Measurements from ENCODE around the gene KSR1.
"Not testable (repeated sequence)": the region's sequence is repeated elsewhere in the genome, so short reads cannot be mapped to it uniquely, and the experiment has no call there.

KSR1 gene

DNA sequence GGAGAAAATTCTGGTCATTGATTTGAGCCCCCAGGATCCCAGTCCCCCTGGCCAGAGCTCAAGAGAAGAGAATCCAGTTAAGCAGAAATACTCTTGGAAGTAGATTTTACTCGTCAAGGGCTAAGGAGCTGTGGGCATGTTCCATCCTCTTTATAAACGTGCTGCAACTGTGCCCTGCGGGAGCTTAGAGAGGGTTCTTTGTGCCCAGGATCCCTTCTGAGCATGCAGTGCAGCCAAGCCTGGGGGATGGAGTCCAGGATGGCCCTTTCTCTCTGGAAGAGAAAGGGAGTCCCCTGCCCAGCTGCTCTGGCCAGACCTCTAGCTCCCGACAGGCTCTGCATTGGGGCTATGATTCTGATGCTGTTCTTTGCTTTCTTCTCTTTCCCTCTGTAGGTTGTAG lies 165.3 kb downstream of the KSR1 start:
- no peak overlapping the region for H3K4me3 ChIP-seq (ENCODE audit: low read depth in 1 of 5, low read length in 5 of 5)
- no peak overlapping the region for H3K27ac ChIP-seq (ENCODE audit: low read depth, low read length)
- H3K27me3 ChIP-seq (ENCODE audit: control insufficient read depth in 5 of 5, insufficient read depth in 4 of 5, low read length in 5 of 5), result no peaks in the 10 kb centered on the region
- no peaks in the 10 kb centered on the region for H3K9me3 ChIP-seq (ENCODE audit: control insufficient read depth in 5 of 5, low read length in 5 of 5)
- H3K9ac ChIP-seq (ENCODE audit: low read length in 5 of 5), result no peak overlapping the region
- peaks cover 0 to 86% (median 71%) of the 10 kb centered on the region in 5 donors for H3K36me3 ChIP-seq (ENCODE audit: control insufficient read depth in 5 of 5, insufficient read depth in 5 of 5, low read length in 5 of 5)
- peaks cover 0 to 12% (median 7%) of the 10 kb centered on the region in 5 donors for H3K4me1 ChIP-seq (ENCODE audit: control insufficient read depth in 5 of 5, insufficient read depth in 5 of 5, low read length in 5 of 5)

DNA sequence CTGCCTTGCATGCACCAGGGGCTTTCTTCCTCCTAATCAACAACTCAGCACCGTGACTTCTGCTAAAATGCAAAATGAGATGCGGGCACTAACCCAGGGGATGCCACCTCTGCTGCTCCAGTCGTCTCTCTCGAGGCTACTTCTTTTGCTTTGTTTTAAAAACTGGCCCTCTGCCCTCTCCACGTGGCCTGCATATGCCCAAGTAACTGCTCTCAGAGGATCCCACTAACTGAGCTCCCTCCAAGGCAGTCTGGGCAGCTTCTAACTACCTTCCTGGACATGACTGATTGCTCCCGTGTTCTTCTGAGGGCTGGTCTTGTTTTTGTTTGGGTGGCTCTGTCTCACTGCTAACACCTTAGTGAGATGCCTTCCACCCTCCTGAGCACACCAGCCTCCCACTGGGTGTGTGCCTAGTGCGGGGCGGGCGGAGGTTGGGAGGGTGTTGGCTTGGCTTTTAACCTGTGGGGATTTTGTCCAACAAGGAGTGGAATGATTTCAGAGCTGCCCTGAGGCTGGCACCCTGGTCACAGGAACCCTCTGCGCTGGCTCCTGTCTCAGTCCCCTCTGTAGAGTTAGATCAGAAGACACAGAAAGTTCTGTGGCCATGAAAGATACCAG lies 165.8 kb downstream of the KSR1 start:
- Histone ChIP-seq H3K36me3 (ENCODE audit: control insufficient read depth in 5 of 5, insufficient read depth in 5 of 5, low read length in 5 of 5) (peaks cover 0 to 85% (median 70%) of the 10 kb centered on the region in 5 donors), H3K4me3 (ENCODE audit: low read depth in 1 of 5, low read length in 5 of 5) (no peak overlapping the region), H3K27me3 (ENCODE audit: control insufficient read depth in 5 of 5, insufficient read depth in 4 of 5, low read length in 5 of 5) (no peaks in the 10 kb centered on the region), H3K9ac (ENCODE audit: low read length in 5 of 5) (no peak overlapping the region), H3K4me1 (ENCODE audit: control insufficient read depth in 5 of 5, insufficient read depth in 5 of 5, low read length in 5 of 5) (peaks cover 0 to 12% (median 7%) of the 10 kb centered on the region in 5 donors), H3K27ac (ENCODE audit: low read depth, low read length) (no peak overlapping the region), H3K9me3 (ENCODE audit: control insufficient read depth in 5 of 5, low read length in 5 of 5) (no peaks in the 10 kb centered on the region)

DNA sequence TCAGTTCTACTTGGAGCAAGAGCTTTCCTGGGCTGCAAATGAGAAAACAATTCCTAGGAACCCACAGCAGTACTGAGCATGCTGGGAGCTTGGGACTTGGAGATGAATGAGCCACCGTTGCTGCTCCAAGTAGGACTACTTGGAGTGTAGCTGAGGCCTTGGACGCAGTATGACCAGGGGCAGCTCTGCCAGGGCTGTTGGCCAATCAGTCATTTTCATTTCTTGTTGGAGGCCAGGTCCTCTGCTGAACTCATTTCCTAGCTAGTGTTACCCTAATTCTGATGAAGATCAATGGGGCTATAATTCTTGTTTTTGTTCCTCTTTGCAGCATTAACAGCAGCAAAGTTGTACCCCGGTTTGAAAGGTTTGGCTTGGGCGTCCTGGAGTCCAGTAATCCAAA lies 166.7 kb downstream of the KSR1 start:
- Histone ChIP-seq H3K27me3 (ENCODE audit: control insufficient read depth in 5 of 5, insufficient read depth in 4 of 5, low read length in 5 of 5) (no peaks in the 10 kb centered on the region), H3K4me1 (ENCODE audit: control insufficient read depth in 5 of 5, insufficient read depth in 5 of 5, low read length in 5 of 5) (peaks cover 0 to 12% (median 7%) of the 10 kb centered on the region in 5 donors), H3K9ac (ENCODE audit: low read length in 5 of 5) (no peak overlapping the region), H3K9me3 (ENCODE audit: control insufficient read depth in 5 of 5, low read length in 5 of 5) (no peaks in the 10 kb centered on the region), H3K36me3 (ENCODE audit: control insufficient read depth in 5 of 5, insufficient read depth in 5 of 5, low read length in 5 of 5) (peaks cover 0 to 78% (median 61%) of the 10 kb centered on the region in 5 donors), H3K27ac (ENCODE audit: low read depth, low read length) (no peak overlapping the region), H3K4me3 (ENCODE audit: low read depth in 1 of 5, low read length in 5 of 5) (no peak overlapping the region)

DNA sequence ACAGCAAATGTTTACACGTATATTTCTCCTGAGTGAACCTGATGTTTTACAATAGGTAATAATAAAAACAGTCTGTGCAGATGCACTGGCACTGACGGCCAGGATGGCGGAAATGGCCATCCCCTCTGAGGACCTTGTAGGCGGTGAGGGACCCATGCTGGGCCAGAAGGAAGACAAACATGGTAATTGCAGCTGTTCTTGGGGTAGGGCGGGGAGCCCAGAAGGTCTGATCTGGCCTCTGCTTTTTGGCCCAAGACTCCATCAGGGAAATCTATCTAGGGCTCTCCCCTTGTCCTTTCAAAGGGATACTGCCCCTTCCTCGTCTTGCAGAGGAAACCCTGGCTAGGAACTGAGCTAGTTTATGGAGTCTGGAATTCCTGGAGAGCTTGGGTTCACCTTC lies 167.4 kb downstream of the KSR1 start:
- H3K27me3 ChIP-seq (ENCODE audit: control insufficient read depth in 5 of 5, insufficient read depth in 4 of 5, low read length in 5 of 5), result no peaks in the 10 kb centered on the region
- no peak overlapping the region for H3K9ac ChIP-seq (ENCODE audit: low read length in 5 of 5)
- peaks cover 0 to 72% (median 54%) of the 10 kb centered on the region in 5 donors for H3K36me3 ChIP-seq (ENCODE audit: control insufficient read depth in 5 of 5, insufficient read depth in 5 of 5, low read length in 5 of 5)
- H3K4me1 ChIP-seq (ENCODE audit: control insufficient read depth in 5 of 5, insufficient read depth in 5 of 5, low read length in 5 of 5), result peaks cover 0 to 12% (median 7%) of the 10 kb centered on the region in 5 donors
- no peaks in the 10 kb centered on the region for H3K9me3 ChIP-seq (ENCODE audit: control insufficient read depth in 5 of 5, low read length in 5 of 5)
- H3K4me3 ChIP-seq (ENCODE audit: low read depth in 1 of 5, low read length in 5 of 5), result no peak overlapping the region
- H3K27ac ChIP-seq (ENCODE audit: low read depth, low read length), result no peak overlapping the region

DNA sequence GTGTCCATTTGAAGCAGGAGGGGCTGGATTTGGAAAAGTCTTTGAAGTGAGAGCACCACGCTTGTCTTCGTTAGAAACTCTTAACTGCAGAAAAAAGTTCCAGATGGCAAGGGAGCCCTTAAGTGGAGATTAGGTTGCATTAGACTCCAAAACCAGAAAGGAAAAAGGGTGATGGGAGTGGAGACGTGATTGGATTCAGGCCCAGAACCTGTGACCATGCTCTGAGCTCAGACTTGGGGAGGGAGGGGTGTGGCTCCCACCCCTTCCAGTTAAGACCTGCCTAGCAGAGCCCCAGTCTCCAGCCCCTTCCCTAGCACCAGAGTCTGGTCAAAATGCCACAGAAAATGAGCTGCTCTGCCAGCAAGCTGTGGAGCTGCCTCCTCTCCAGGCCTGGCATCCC lies 168.3 kb downstream of the KSR1 start:
- peaks cover 0 to 12% (median 7%) of the 10 kb centered on the region in 5 donors for H3K4me1 ChIP-seq (ENCODE audit: control insufficient read depth in 5 of 5, insufficient read depth in 5 of 5, low read length in 5 of 5)
- no peak overlapping the region for H3K27ac ChIP-seq (ENCODE audit: low read depth, low read length)
- H3K36me3 ChIP-seq (ENCODE audit: control insufficient read depth in 5 of 5, insufficient read depth in 5 of 5, low read length in 5 of 5), result peaks cover 0 to 69% (median 50%) of the 10 kb centered on the region in 5 donors
- no peaks in the 10 kb centered on the region for H3K27me3 ChIP-seq (ENCODE audit: control insufficient read depth in 5 of 5, insufficient read depth in 4 of 5, low read length in 5 of 5)
- no peak overlapping the region for H3K4me3 ChIP-seq (ENCODE audit: low read depth in 1 of 5, low read length in 5 of 5)
- H3K9me3 ChIP-seq (ENCODE audit: control insufficient read depth in 5 of 5, low read length in 5 of 5), result no peaks in the 10 kb centered on the region
- H3K9ac ChIP-seq (ENCODE audit: low read length in 5 of 5), result no peak overlapping the region

DNA sequence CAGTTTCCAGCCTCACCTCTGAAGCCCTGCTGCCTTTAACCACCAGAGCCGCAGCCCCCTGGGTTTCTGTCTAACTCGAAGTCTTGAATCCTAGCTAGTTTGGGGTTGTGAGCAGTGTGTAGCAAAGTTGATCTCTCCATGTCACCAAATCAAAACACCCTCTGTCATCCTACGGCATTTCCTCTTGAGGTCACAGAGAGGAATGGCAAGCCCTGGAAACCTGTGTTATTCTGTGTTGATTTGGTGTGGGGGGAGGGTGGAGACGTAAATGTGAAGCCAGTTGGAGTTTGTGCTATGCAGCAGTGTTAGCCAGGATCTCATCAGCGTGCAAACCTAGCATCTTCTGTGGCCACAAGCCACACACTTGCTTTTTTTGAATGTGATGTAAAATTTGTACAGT lies 169.6 kb downstream of the KSR1 start:
- H3K9me3 ChIP-seq (ENCODE audit: control insufficient read depth in 5 of 5, low read length in 5 of 5), result no peaks in the 10 kb centered on the region
- no peaks in the 10 kb centered on the region for H3K27me3 ChIP-seq (ENCODE audit: control insufficient read depth in 5 of 5, insufficient read depth in 4 of 5, low read length in 5 of 5)
- H3K27ac ChIP-seq (ENCODE audit: low read depth, low read length), result no peak overlapping the region
- H3K36me3 ChIP-seq (ENCODE audit: control insufficient read depth in 5 of 5, insufficient read depth in 5 of 5, low read length in 5 of 5), result peaks cover 0 to 59% (median 40%) of the 10 kb centered on the region in 5 donors
- no peak overlapping the region for H3K9ac ChIP-seq (ENCODE audit: low read length in 5 of 5)
- peaks cover 0 to 15% (median 9%) of the 10 kb centered on the region in 5 donors for H3K4me1 ChIP-seq (ENCODE audit: control insufficient read depth in 5 of 5, insufficient read depth in 5 of 5, low read length in 5 of 5)
- no peak overlapping the region for H3K4me3 ChIP-seq (ENCODE audit: low read depth in 1 of 5, low read length in 5 of 5)

DNA sequence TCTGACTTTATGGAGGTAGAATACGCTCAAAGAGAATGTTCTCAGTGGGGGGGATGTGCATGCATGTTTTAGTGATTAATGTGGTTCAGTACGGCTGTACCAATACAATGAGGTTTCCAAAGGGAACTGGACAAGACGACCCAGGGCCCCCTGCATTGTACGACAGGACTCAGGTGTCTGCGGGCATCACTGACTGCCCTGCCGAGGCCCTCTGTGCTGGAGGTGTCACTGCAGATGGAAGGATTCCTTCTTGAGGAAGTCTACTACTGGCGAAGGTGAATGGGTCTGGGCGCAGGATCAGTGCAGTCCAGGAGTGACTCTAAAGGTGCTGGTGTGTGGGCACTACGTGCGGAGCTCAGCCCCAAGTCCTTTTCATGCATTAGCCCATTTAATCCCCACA lies 171.3 kb downstream of the KSR1 start:
- peaks cover 0 to 43% (median 24%) of the 10 kb centered on the region in 5 donors for H3K36me3 ChIP-seq (ENCODE audit: control insufficient read depth in 5 of 5, insufficient read depth in 5 of 5, low read length in 5 of 5)

DNA sequence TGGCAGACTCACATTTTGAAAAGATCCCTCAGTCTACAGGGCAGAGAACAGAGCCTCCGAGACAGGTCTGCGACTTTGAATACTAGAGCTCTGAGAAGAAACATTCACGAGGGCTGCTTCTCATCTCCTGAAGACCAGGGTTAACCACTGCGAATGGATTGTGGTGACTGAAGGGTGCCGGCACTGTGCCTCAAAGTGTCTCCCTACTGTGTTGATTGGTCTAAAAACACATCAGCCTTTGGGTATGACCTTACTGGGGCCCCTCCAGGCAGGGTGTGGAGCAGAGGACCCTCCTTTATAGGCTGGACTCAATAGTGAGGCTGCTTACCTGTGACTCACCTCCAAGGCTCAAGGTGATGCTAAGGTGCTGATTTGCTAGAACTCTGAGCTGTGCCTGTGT lies 172.1 kb downstream of the KSR1 start:
- Histone ChIP-seq H3K4me3 (ENCODE audit: low read depth in 1 of 5, low read length in 5 of 5) (no peak overlapping the region), H3K9me3 (ENCODE audit: control insufficient read depth in 5 of 5, low read length in 5 of 5) (no peaks in the 10 kb centered on the region), H3K36me3 (ENCODE audit: control insufficient read depth in 5 of 5, insufficient read depth in 5 of 5, low read length in 5 of 5) (peaks cover 0 to 34% (median 18%) of the 10 kb centered on the region in 5 donors), H3K4me1 (ENCODE audit: control insufficient read depth in 5 of 5, insufficient read depth in 5 of 5, low read length in 5 of 5) (peaks cover 7 to 29% (median 28%) of the 10 kb centered on the region in 5 donors), H3K27ac (ENCODE audit: low read depth, low read length) (no peak overlapping the region), H3K9ac (ENCODE audit: low read length in 5 of 5) (no peak overlapping the region), H3K27me3 (ENCODE audit: control insufficient read depth in 5 of 5, insufficient read depth in 4 of 5, low read length in 5 of 5) (no peaks in the 10 kb centered on the region)

More for the DNA sequence above, 171.3 kb downstream of the KSR1 start:
- H3K4me1 ChIP-seq (ENCODE audit: control insufficient read depth in 5 of 5, insufficient read depth in 5 of 5, low read length in 5 of 5), result peaks cover under 1 to 27% (median 24%) of the 10 kb centered on the region in 5 donors
- no peaks in the 10 kb centered on the region for H3K27me3 ChIP-seq (ENCODE audit: control insufficient read depth in 5 of 5, insufficient read depth in 4 of 5, low read length in 5 of 5)
- no peak overlapping the region for H3K27ac ChIP-seq (ENCODE audit: low read depth, low read length)
- no peak overlapping the region for H3K9ac ChIP-seq (ENCODE audit: low read length in 5 of 5)
- no peak overlapping the region for H3K4me3 ChIP-seq (ENCODE audit: low read depth in 1 of 5, low read length in 5 of 5)
- H3K9me3 ChIP-seq (ENCODE audit: control insufficient read depth in 5 of 5, low read length in 5 of 5), result no peaks in the 10 kb centered on the region

DNA sequence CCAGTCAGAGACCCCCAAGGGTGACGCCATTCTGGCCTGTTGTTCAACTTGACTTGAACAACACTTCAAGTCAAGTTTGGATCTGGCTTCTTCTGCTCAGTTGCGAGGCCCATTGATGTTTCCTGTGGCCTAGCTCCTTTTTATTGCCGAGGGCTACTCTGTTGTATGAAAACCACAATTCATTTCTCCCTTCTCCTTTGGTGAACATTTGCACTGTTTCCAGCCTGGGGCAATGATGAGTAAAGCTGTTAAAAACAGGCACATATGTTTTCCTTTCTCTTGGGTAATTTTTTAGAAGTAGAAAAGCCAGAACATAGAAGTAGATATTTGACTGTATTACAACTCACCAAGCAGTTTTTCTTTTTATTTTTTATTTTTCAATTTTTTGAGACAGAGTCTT lies 173.0 kb downstream of the KSR1 start:
- not testable (repeated sequence) for H3K27ac ChIP-seq (ENCODE audit: low read depth, low read length); H3K9me3 ChIP-seq (ENCODE audit: control insufficient read depth in 5 of 5, low read length in 5 of 5); H3K9ac ChIP-seq (ENCODE audit: low read length in 5 of 5); H3K4me3 ChIP-seq (ENCODE audit: low read depth in 1 of 5, low read length in 5 of 5); H3K27me3 ChIP-seq (ENCODE audit: control insufficient read depth in 5 of 5, insufficient read depth in 4 of 5, low read length in 5 of 5)
- Histone ChIP-seq H3K36me3 (ENCODE audit: control insufficient read depth in 5 of 5, insufficient read depth in 5 of 5, low read length in 5 of 5) (peaks cover 0 to 26% (median 10%) of the 10 kb centered on the region in 5 donors), H3K4me1 (ENCODE audit: control insufficient read depth in 5 of 5, insufficient read depth in 5 of 5, low read length in 5 of 5) (peaks cover 10 to 37% (median 37%) of the 10 kb centered on the region in 5 donors)

DNA sequence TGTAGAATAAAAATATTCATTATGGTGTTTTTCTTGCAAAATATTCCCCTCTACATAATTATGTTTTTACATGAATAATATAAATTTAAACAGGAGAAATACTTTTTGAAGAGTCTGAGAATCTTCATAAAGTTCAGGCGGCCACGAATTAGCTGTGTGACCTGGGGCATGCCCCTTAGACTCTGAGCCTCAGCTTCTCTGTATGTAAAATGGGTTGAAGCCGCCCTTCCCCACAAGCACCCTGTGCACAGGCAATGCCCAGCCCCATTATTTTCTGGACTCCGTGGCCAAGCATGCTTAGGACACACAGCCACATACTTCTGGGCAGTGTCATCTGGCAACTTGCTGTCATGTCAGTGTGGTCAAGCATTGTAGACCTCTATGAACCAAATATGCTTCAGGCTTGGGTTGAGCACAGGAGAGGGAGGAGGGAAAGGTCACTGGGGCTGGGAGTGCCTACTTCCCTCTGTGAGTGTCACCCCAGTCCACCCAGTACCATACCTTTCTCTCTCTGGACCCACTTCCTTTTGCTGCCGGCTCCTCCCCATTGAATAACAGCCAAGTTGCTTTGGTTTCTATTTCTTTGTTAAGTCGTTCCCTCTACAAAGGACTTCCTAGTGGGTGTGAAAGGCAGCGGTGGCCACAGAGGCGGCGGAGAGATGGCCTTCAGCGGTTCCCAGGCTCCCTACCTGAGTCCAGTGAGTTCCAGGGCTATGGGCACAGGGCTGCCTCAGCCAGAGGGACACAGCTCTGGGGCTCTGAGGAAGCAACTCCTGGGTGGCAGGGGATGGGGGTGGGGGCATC lies 174.6 kb downstream of the KSR1 start, which contains the start of gene LGALS9:
LGALS9 (plus strand) TSS at position 582 of the 804 bp plus-strand sequence; CDS start at position 660, 78 bp downstream.
- Histone ChIP-seq H3K4me3 (ENCODE audit: low read depth in 1 of 5, low read length in 5 of 5) (peak within 1 kb of the TSS; percentile 43 to 79 (median 65)), H3K9me3 (ENCODE audit: control insufficient read depth in 5 of 5, low read length in 5 of 5) (no peaks in the 10 kb centered on the region), H3K9ac (ENCODE audit: low read length in 5 of 5) (peak within 1 kb of the TSS in 3 of 5 donors; percentile 16 to 69 (median 47)), H3K27ac (ENCODE audit: low read depth, low read length) (peak within 1 kb of the TSS; percentile 30), H3K27me3 (ENCODE audit: control insufficient read depth in 5 of 5, insufficient read depth in 4 of 5, low read length in 5 of 5) (no peaks in the 10 kb centered on the region), H3K4me1 (ENCODE audit: control insufficient read depth in 5 of 5, insufficient read depth in 5 of 5, low read length in 5 of 5) (peaks cover 10 to 47% (median 38%) of the 10 kb centered on the region in 5 donors), H3K36me3 (ENCODE audit: control insufficient read depth in 5 of 5, insufficient read depth in 5 of 5, low read length in 5 of 5) (peaks cover 0 to 13% (median 8%) of the 10 kb centered on the region in 5 donors)

All from subcutaneous abdominal adipose tissue (tissue), 5 donors.